ENCODE measurements around the gene KCNAB2.

Gene KCNAB2

DNA sequence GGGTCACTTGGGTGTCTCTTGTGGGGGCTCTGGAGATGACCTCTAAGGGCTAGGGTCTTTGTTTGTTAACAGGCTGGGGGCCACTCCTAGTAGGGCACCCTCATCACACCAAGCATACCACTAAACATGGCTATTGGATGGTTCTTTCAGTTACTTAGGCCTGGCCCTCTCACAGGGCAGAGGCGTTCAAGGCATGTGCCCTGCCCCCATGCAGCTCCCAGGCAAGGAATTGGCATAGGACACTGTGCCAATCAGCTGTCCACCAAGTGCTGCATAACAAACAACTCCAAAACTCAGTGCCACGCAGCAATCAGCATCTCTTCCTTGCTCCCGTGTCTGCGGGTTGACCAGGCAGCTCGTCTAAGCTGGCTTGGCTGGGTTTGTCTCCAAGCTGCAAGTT, 2.1 kb upstream of the KCNAB2 start:
- no peak for TF ChIP-seq POLR2AphosphoS5 (IDR thresholded peaks at IDR 0.05; ENCODE audit: low read depth, low read length)
- no peak for TF ChIP-seq TAF1 (IDR thresholded peaks at IDR 0.05; ENCODE audit: borderline replicate concordance, insufficient read depth, low read length)
- TF ChIP-seq SIN3A (IDR thresholded peaks at IDR 0.05; ENCODE audit: borderline replicate concordance, insufficient read depth, low read length): no peak
- TF ChIP-seq, protein P1, sequence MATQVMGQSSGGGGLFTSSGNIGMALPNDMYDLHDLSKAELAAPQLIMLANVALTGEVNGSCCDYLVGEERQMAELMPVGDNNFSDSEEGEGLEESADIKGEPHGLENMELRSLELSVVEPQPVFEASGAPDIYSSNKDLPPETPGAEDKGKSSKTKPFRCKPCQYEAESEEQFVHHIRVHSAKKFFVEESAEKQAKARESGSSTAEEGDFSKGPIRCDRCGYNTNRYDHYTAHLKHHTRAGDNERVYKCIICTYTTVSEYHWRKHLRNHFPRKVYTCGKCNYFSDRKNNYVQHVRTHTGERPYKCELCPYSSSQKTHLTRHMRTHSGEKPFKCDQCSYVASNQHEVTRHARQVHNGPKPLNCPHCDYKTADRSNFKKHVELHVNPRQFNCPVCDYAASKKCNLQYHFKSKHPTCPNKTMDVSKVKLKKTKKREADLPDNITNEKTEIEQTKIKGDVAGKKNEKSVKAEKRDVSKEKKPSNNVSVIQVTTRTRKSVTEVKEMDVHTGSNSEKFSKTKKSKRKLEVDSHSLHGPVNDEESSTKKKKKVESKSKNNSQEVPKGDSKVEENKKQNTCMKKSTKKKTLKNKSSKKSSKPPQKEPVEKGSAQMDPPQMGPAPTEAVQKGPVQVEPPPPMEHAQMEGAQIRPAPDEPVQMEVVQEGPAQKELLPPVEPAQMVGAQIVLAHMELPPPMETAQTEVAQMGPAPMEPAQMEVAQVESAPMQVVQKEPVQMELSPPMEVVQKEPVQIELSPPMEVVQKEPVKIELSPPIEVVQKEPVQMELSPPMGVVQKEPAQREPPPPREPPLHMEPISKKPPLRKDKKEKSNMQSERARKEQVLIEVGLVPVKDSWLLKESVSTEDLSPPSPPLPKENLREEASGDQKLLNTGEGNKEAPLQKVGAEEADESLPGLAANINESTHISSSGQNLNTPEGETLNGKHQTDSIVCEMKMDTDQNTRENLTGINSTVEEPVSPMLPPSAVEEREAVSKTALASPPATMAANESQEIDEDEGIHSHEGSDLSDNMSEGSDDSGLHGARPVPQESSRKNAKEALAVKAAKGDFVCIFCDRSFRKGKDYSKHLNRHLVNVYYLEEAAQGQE (IDR thresholded peaks at IDR 0.05; ENCODE audit: insufficient read depth in 1 of 2, low read depth in 2 of 2, low read length in 2 of 2): no peak
- TF ChIP-seq FOXP2 (optimal IDR thresholded peaks at IDR 0.05; ENCODE audit: borderline replicate concordance, extremely low read depth, extremely low read length, insufficient read depth): no peak

DNA sequence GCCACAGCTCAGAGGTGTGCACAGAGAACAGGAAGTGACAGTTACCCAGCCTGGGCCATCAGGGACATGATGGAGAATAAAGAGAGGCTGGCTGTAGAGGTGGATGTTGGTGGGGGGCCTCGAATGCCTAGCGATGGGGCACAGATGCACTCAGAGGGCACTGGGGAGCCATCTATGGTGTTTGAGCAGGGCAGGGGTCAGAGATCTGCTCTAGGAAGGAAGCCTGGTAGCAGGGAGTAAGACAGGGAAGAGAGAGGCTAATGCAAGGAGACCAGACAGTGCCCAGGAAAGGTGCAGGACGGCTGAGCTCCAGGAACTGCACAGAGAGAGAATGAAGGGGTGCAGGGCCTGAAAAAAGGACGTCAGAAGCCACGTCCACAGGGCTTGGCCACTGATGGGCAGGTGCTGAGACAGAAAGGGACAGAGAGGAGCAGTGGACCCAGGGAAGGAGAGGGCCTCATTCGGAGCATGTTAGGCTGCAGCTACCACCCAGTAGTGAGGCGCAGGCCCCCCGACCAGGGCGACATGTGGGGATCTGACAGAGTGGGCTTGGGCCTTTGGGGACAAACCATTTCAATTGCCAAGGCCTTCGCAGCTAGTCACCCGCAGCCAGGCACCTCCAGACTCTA, 1.1 kb upstream of the KCNAB2 start:
- TF ChIP-seq SIN3A (IDR thresholded peaks at IDR 0.05; ENCODE audit: borderline replicate concordance, insufficient read depth, low read length) (no peak), POLR2AphosphoS5 (IDR thresholded peaks at IDR 0.05; ENCODE audit: low read depth, low read length) (no peak), TAF1 (IDR thresholded peaks at IDR 0.05; ENCODE audit: borderline replicate concordance, insufficient read depth, low read length) (no peak), FOXP2 (optimal IDR thresholded peaks at IDR 0.05; ENCODE audit: borderline replicate concordance, extremely low read depth, extremely low read length, insufficient read depth) (no peak)
- TF ChIP-seq, protein P1 (IDR thresholded peaks at IDR 0.05; ENCODE audit: insufficient read depth in 1 of 2, low read depth in 2 of 2, low read length in 2 of 2): no peak

DNA sequence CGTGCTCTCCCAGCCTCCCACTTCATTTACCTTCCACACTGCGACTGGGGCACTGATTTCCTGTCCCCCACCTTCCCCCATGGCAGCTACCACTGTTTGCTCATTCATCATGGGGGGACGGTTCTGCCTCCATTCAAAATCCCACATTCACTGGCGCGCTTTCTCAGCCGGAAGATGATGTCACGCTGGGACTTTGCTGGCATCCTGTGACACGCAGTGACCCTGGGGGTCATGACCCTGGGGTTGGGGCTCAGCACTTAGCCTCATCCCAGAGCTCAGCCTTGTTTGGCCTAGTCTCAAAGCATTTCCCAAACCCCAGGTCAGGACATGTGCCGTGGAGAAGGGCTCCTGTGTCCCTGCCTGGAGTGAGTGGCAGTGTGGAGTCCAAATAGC, 582 bp upstream of the KCNAB2 start:
- TF ChIP-seq, protein P1 (IDR thresholded peaks at IDR 0.05; ENCODE audit: insufficient read depth in 1 of 2, low read depth in 2 of 2, low read length in 2 of 2): no peak
- peak; percentile 12 for TF ChIP-seq FOXP2 (optimal IDR thresholded peaks at IDR 0.05; ENCODE audit: borderline replicate concordance, extremely low read depth, extremely low read length, insufficient read depth)

DNA sequence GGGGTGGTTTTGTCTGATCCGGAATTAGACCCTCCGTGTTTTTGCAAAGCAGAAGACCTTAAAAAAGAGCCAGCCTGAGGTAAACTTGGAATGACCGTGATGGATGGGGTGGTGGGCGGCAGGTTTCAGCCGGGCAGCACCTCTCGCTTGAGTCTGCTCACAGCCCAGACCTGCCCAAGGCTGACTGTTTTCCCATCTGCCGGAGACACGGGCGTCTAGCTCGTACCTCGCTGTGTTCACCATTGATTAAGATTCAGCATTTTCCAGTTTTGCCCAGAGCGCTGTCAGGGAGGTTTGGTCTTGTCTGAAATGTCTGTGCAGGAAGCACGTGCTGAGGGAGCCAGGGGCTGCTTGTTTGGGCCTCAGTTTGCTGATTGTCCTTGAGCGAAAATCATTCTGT, 591 bp downstream of the KCNAB2 start:
- TF ChIP-seq FOXP2 (optimal IDR thresholded peaks at IDR 0.05; ENCODE audit: borderline replicate concordance, extremely low read depth, extremely low read length, insufficient read depth) (no peak), SIN3A (IDR thresholded peaks at IDR 0.05; ENCODE audit: borderline replicate concordance, insufficient read depth, low read length) (no peak), TAF1 (IDR thresholded peaks at IDR 0.05; ENCODE audit: borderline replicate concordance, insufficient read depth, low read length) (no peak)

DNA sequence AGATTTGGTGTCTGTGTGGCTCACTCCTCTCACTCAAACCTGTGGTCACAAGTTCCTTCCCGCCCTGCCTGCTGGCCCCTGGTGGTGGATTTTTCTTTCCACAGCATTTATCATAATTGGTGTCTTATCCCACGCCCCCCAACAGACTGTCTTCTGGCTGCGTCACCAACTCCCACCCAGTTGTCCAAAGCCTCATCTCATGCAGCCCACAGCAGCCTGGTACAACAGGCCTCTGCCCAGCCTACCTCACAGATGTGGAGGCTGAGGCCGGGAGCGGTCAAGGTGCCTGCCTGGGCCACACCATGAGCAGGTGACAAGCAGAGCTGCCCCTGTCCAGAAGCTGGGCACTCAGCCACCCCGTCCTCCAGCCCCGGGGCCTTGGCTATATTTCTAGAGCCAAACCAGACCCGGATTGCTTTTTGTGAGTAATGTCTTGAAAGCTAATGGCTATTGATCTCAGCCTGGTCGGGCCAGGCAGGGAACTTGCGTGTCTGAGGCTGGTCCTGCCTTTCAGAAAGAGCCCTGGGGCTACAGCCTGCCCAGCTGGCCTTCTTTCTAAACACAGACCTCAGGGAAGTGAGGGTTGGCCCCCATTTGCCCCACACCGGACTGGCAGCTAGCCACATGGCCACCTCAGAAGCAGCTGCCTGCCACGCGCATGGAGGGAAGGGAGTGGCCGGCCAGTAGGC, 2.6 kb downstream of the KCNAB2 start:
- TF ChIP-seq SIN3A (IDR thresholded peaks at IDR 0.05; ENCODE audit: borderline replicate concordance, insufficient read depth, low read length): no peak
- TF ChIP-seq POLR2AphosphoS5 (IDR thresholded peaks at IDR 0.05; ENCODE audit: low read depth, low read length): no peak
- no peak for TF ChIP-seq FOXP2 (optimal IDR thresholded peaks at IDR 0.05; ENCODE audit: borderline replicate concordance, extremely low read depth, extremely low read length, insufficient read depth)
- TF ChIP-seq, protein P1 (IDR thresholded peaks at IDR 0.05; ENCODE audit: insufficient read depth in 1 of 2, low read depth in 2 of 2, low read length in 2 of 2): no peak
- TF ChIP-seq TAF1 (IDR thresholded peaks at IDR 0.05; ENCODE audit: borderline replicate concordance, insufficient read depth, low read length): no peak

All from PFSK-1 (cell line).